Loucy (cell line): Measurements from ENCODE around the gene MRPS12.

Experiments
- H2AFZ ChIP-seq: fragments of 200-600 bp; sonication (generic); 2 replicates; pipeline ENCODE4 v1.6.0; 2016; ENCODE audit warnings: antibody characterized with exemption, mild to moderate bottlenecking, low read length, moderate library complexity
- H3F3A ChIP-seq: fragments of 200-600 bp; 2 replicates; pipeline ENCODE4 v1.6.0; 2016; ENCODE audit warnings: antibody characterized with exemption, low read depth, mild to moderate bottlenecking
- H3K27me3 ChIP-seq: fragments of 200-600 bp; sonication (generic); 2 replicates; pipeline ENCODE4 v1.6.1; 2014; ENCODE audit warnings: low read length, mild to moderate bottlenecking; ENCODE audit not compliant: insufficient read depth, poor library complexity, severe bottlenecking
- H3K36me3 ChIP-seq: fragments of 200-600 bp; sonication (generic); 2 replicates; pipeline ENCODE4 v1.6.1; 2016; ENCODE audit warnings: low read length; ENCODE audit not compliant: insufficient read depth
- H3K4me1 ChIP-seq: fragments of 200-600 bp; sonication (generic); 2 replicates; pipeline ENCODE4 v1.5.1; 2014; ENCODE audit warnings: low read length, mild to moderate bottlenecking; ENCODE audit not compliant: insufficient read depth, poor library complexity, severe bottlenecking
- H3K4me2 ChIP-seq: fragments of 200-600 bp; sonication (generic); 2 replicates; pipeline ENCODE4 v1.6.0; 2014; ENCODE audit warnings: antibody characterized with exemption, low read length, low read depth, mild to moderate bottlenecking; ENCODE audit not compliant: poor library complexity, severe bottlenecking
- H3K4me3 ChIP-seq: fragments of 200-600 bp; sonication (generic); 2 replicates; pipeline ENCODE4 v1.5.1; 2014; ENCODE audit warnings: low read length, mild to moderate bottlenecking, mixed read lengths; ENCODE audit not compliant: poor library complexity, severe bottlenecking
- H3K79me2 ChIP-seq: fragments of 200-600 bp; sonication (generic); 2 replicates; pipeline ENCODE4 v1.6.1; 2014; ENCODE audit warnings: low read length; ENCODE audit not compliant: insufficient read depth
- H3K9ac ChIP-seq: fragments of 200-600 bp; sonication (generic); 2 replicates; pipeline ENCODE4 v1.6.0; 2014; ENCODE audit warnings: mild to moderate bottlenecking, low read depth, low read length, moderate library complexity; ENCODE audit not compliant: poor library complexity, severe bottlenecking
- H3K9me2 ChIP-seq: fragments of 200-600 bp; sonication (generic); replicated peaks from 2 replicates; pipeline ENCODE4 v1.6.1; 2016; ENCODE audit warnings: low read depth, low read length, mixed read lengths
- H3K9me3 ChIP-seq: fragments of 200-600 bp; sonication (generic); 2 replicates; pipeline ENCODE4 v1.6.1; 2014; ENCODE audit warnings: mild to moderate bottlenecking, antibody characterized with exemption, low read length, low read depth; ENCODE audit not compliant: insufficient read depth
- H4K20me1 ChIP-seq: fragments of 200-600 bp; sonication (generic); 2 replicates; pipeline ENCODE4 v1.6.0; 2014; ENCODE audit warnings: antibody characterized with exemption, low read length, mild to moderate bottlenecking; ENCODE audit not compliant: insufficient read depth, poor library complexity, severe bottlenecking
- EZH2phosphoT487 ChIP-seq: fragments of 200-600 bp; IDR thresholded peaks from 2 replicates; pipeline ENCODE4 v1.6.1; 2018; ENCODE audit warnings: antibody characterized with exemption, mild to moderate bottlenecking, moderate library complexity, borderline replicate concordance
- TF ChIP-seq, protein P1 (sequence below): fragments of 200-600 bp; sonication (generic); conservative IDR thresholded peaks from 2 replicates; pipeline ENCODE4 v1.5.1; 2014; ENCODE audit warnings: mild to moderate bottlenecking, antibody characterized with exemption, low read length

The MRPS12 gene

DNA sequence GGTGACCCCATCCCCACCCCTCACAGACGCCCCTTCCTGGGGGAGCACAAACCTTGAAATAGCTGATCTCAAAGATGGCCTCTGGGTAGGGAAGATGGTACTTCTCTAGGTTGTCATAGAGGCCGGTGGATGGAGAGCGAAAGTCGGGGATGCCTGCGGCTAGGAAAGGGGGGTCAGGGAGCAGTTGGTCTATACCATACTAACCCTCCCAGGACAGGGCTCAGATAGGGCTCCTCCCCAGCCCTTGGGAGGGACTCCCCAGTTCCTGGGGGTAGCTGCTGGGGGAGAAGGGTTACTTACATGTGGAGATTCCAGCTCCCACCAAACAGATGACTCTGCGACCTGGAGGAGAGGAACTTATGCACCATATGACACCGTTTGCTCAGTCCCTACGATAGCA lies 40.9 kb upstream of the MRPS12 start:
- no peaks in the 10 kb centered on the region for H3F3A ChIP-seq
- H3K9me2 ChIP-seq: no peaks in the 10 kb centered on the region
- H3K36me3 ChIP-seq: peaks cover 8% of the 10 kb centered on the region; the same call in 1 of the 2 replicates
- H3K4me1 ChIP-seq: no peaks in the 10 kb centered on the region
- no peak overlapping the region for H2AFZ ChIP-seq
- no peak overlapping the region for H3K9ac ChIP-seq
- H3K79me2 ChIP-seq: no peaks in the 10 kb centered on the region
- no peak overlapping the region for H3K4me3 ChIP-seq
- no peaks in the 10 kb centered on the region for H4K20me1 ChIP-seq
- no peaks in the 10 kb centered on the region for H3K27me3 ChIP-seq
- TF ChIP-seq EZH2phosphoT487: no peak
- TF ChIP-seq, protein P1, sequence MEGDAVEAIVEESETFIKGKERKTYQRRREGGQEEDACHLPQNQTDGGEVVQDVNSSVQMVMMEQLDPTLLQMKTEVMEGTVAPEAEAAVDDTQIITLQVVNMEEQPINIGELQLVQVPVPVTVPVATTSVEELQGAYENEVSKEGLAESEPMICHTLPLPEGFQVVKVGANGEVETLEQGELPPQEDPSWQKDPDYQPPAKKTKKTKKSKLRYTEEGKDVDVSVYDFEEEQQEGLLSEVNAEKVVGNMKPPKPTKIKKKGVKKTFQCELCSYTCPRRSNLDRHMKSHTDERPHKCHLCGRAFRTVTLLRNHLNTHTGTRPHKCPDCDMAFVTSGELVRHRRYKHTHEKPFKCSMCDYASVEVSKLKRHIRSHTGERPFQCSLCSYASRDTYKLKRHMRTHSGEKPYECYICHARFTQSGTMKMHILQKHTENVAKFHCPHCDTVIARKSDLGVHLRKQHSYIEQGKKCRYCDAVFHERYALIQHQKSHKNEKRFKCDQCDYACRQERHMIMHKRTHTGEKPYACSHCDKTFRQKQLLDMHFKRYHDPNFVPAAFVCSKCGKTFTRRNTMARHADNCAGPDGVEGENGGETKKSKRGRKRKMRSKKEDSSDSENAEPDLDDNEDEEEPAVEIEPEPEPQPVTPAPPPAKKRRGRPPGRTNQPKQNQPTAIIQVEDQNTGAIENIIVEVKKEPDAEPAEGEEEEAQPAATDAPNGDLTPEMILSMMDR: no peak
- H3K9me3 ChIP-seq: no peaks in the 10 kb centered on the region
- no peak overlapping the region for H3K4me2 ChIP-seq

DNA sequence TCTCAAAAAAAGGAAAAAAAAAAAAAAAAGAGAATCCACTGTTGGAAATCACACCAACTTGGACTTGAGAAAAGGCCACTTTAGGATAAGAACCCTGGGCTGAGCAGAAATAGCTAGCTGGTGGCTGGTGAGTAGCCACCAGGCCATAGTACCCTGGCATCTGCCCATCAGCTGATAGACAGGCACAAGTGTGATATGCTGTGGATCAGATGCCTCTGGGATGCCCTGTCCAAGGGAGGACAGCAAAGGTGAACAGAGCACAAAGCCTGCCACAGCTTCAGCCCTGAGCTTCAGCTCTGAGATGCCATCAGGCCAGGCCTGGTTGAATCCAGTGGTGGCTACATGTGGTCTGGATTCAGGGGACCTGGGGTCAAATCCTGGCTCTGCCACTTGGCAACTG lies 40.1 kb upstream of the MRPS12 start:
- H3K79me2 ChIP-seq: no peaks in the 10 kb centered on the region
- no peak overlapping the region for H3K4me2 ChIP-seq
- H3K9ac ChIP-seq: no peak overlapping the region
- H3K4me1 ChIP-seq: no peaks in the 10 kb centered on the region
- no peaks in the 10 kb centered on the region for H3F3A ChIP-seq
- H3K9me3 ChIP-seq: no peaks in the 10 kb centered on the region
- no peak overlapping the region for H3K4me3 ChIP-seq
- no peak overlapping the region for H2AFZ ChIP-seq
- no peaks in the 10 kb centered on the region for H4K20me1 ChIP-seq
- no peak for TF ChIP-seq EZH2phosphoT487
- TF ChIP-seq, protein P1: no peak
- no peaks in the 10 kb centered on the region for H3K9me2 ChIP-seq
- H3K36me3 ChIP-seq: peaks cover 8% of the 10 kb centered on the region; the same call in 1 of the 2 replicates
- no peaks in the 10 kb centered on the region for H3K27me3 ChIP-seq

DNA sequence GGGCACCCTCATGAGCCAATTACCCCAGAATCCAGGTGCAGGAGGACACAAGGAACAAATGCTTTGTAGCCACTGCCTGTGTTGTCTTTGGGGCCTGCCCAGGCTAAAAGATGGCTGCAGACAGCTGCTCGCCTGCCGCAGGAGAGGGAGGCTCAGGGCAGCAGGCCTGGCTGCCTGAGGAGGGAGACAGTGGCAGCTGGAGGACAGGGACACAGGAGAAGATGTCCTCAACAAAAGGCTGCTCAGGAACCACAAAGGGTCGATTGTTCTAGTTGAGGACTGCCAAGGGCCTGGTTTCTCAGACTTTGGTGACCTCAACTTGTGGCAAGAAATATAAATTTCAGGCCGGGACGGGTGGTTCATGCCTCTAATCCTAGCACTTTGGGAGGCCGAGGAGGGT lies 39.0 kb upstream of the MRPS12 start:
- TF ChIP-seq EZH2phosphoT487: no peak
- H3K79me2 ChIP-seq: no peaks in the 10 kb centered on the region
- peaks cover 2% of the 10 kb centered on the region for H3K4me1 ChIP-seq
- H3K9ac ChIP-seq: no peak overlapping the region
- H3K9me3 ChIP-seq: no peaks in the 10 kb centered on the region
- H3F3A ChIP-seq: no peaks in the 10 kb centered on the region
- no peaks in the 10 kb centered on the region for H4K20me1 ChIP-seq
- H3K27me3 ChIP-seq: no peaks in the 10 kb centered on the region
- no peak overlapping the region for H2AFZ ChIP-seq
- no peak overlapping the region for H3K4me3 ChIP-seq
- H3K36me3 ChIP-seq: peaks cover 8% of the 10 kb centered on the region; the same call in 1 of the 2 replicates
- no peaks in the 10 kb centered on the region for H3K9me2 ChIP-seq
- H3K4me2 ChIP-seq: no peak overlapping the region

DNA sequence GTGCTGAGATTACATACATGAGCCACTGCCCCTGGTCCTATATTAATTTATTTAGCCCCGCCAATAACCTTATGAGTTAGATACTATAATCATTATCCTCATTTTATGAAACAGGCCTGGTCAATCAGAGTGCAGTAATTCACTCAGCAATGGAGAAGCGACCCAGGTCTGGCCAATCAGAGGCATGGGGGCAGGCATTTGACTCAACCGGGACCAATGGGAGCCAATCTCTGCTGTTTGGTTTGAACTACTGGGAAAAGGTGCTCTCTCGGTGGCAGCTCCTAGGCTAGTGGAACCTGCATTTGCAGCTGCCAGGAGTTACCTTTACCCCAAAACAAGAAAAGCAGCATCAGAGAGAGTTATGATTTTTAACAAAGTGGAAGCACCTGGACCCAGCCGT lies 37.9 kb upstream of the MRPS12 start:
- peaks cover 3% of the 10 kb centered on the region for H3K4me1 ChIP-seq
- no peaks in the 10 kb centered on the region for H3K27me3 ChIP-seq
- TF ChIP-seq, protein P1: no peak
- TF ChIP-seq EZH2phosphoT487: no peak
- peaks cover 8% of the 10 kb centered on the region; the same call in 1 of the 2 replicates for H3K36me3 ChIP-seq
- H3F3A ChIP-seq: no peaks in the 10 kb centered on the region
- no peaks in the 10 kb centered on the region for H3K79me2 ChIP-seq
- no peak overlapping the region for H3K4me3 ChIP-seq
- H3K9ac ChIP-seq: no peak overlapping the region
- no peak overlapping the region for H2AFZ ChIP-seq
- H4K20me1 ChIP-seq: no peaks in the 10 kb centered on the region
- H3K4me2 ChIP-seq: no peak overlapping the region
- no peaks in the 10 kb centered on the region for H3K9me3 ChIP-seq
- H3K9me2 ChIP-seq: no peaks in the 10 kb centered on the region
